Rectal smooth muscle tissue (tissue), 1 donor: ENCODE data around the gene CISTR.
"Not testable (repeated sequence)": the region's sequence is repeated elsewhere in the genome, so short reads cannot be mapped to it uniquely, and the experiment has no call there.

Experiments used
- H3K27ac ChIP-seq: one replicate; pipeline ENCODE4 v1.7.0; 2013; ENCODE audit warnings: low read depth, low read length, inconsistent platforms
- H3K27me3 ChIP-seq: one replicate; pipeline ENCODE4 v1.7.0; 2013; ENCODE audit warnings: low read length; ENCODE audit not compliant: control insufficient read depth, insufficient read depth
- H3K36me3 ChIP-seq: one replicate; pipeline ENCODE4 v1.7.0; 2013; ENCODE audit warnings: low read length; ENCODE audit not compliant: control insufficient read depth, insufficient read depth
- H3K4me1 ChIP-seq: one replicate; pipeline ENCODE4 v1.7.0; 2013; ENCODE audit warnings: low read length; ENCODE audit not compliant: control insufficient read depth, insufficient read depth
- H3K4me3 ChIP-seq: one replicate; pipeline ENCODE4 v1.7.0; 2013; ENCODE audit warnings: low read length
- H3K9ac ChIP-seq: one replicate; pipeline ENCODE4 v1.7.0; 2013; ENCODE audit warnings: low read length

The CISTR gene

GRCh38 chr12:53779679-53780078 lies 27.9 kb upstream of the CISTR start:
- not testable (repeated sequence) for H3K36me3 ChIP-seq, H3K27me3 ChIP-seq

DNA sequence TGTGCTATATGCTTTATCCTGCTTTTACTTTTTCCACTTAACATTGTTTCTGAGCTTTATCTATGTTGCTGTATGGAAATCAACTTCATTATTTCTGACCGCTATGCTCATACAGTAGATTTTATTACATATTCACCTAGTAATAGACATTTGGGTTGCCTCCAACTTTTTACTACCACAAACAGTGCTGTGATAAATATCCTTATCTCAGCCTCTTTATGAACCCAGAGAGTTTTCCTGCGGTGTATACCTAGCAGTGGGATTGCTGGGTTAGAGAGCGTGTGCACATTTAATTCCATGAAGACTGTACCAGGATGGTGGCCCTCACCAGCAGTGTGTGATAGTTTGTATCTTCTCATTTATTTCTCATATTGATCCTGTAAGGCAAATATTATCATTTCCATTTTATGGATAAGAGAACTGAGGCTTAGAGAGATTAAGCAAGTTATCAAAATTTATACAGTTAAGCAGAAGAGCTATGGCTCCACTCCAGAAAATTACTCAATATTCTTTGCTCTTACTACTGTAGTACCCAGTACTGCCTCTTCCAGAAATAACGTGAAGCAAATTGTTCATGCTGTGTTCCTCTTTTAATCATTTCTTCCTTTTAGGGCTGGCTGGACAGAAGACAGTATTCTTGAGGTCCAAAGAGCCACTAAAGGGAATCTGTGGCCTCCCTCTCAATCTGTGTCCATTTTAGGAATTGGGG lies 26.3 kb upstream of the CISTR start:
- peaks cover 2% of the 10 kb centered on the region for H3K27me3 ChIP-seq
- no peak overlapping the region for H3K9ac ChIP-seq
- no peaks in the 10 kb centered on the region for H3K4me1 ChIP-seq
- H3K36me3 ChIP-seq = no peaks in the 10 kb centered on the region
- no peak overlapping the region for H3K27ac ChIP-seq
- H3K4me3 ChIP-seq = no peak overlapping the region

More at GRCh38 chr12:53779679-53780078, 27.9 kb upstream of the CISTR start:
- H3K4me3 ChIP-seq, H3K27ac ChIP-seq, H3K9ac ChIP-seq, H3K4me1 ChIP-seq: not testable (repeated sequence)

GRCh38 chr12:53777412-53777811 lies 25.6 kb upstream of the CISTR start:
- Histone ChIP-seq H3K4me3 (no peak overlapping the region), H3K27me3 (peaks cover 2% of the 10 kb centered on the region), H3K27ac (no peak overlapping the region), H3K36me3 (no peaks in the 10 kb centered on the region), H3K9ac (no peak overlapping the region), H3K4me1 (no peaks in the 10 kb centered on the region)

DNA sequence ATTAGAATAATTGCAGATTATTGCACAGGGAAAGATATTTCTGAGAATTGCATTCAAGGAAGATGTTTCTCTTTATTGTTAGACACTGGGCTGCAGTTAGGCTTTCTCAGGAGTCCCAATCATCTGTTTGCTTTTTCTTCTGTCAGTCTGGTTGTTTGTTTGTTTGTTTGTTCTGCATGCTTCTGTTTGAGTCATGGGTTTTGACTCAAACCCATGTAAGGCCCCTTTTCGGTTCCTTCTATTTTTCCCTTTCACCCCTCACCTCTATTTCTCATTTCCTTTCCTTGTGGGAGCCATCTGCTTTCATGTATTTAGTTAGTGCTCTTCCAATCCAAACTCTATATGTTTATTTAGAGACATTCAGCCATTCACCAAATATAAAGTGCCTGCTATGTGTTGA lies 25.1 kb upstream of the CISTR start:
- Histone ChIP-seq H3K9ac (no peak overlapping the region), H3K27me3 (peaks cover 2% of the 10 kb centered on the region), H3K27ac (no peak overlapping the region), H3K4me3 (no peak overlapping the region), H3K4me1 (no peaks in the 10 kb centered on the region), H3K36me3 (no peaks in the 10 kb centered on the region)

GRCh38 chr12:53775478-53776145 lies 23.8 kb upstream of the CISTR start:
- Histone ChIP-seq H3K4me1 (no peaks in the 10 kb centered on the region), H3K27me3 (peaks cover under 1% of the 10 kb centered on the region), H3K9ac (no peak overlapping the region), H3K27ac (no peak overlapping the region), H3K36me3 (no peaks in the 10 kb centered on the region), H3K4me3 (no peak overlapping the region)

DNA sequence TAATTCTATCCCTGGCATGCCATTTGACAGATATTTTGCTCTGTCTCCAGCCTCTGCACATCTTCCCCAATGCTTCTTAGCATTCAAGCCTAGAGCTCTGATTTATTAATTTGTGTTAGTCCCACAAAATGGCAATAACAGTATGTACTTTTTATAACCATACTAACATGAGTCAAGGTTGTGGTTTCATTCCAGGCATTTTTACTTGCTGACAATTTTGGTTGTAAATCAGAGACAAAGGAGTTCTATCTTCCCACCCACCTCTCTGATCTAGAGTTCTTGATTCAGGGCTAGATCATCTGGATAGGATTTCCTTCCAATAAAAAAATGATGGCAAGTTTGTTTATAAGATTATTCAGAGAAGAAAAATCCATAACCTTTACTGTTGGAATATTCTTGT lies 18.5 kb upstream of the CISTR start:
- Histone ChIP-seq H3K27ac (no peak overlapping the region), H3K4me1 (no peaks in the 10 kb centered on the region), H3K27me3 (peaks cover 3% of the 10 kb centered on the region), H3K9ac (no peak overlapping the region), H3K4me3 (no peak overlapping the region), H3K36me3 (no peaks in the 10 kb centered on the region)

GRCh38 chr12:53768976-53769375 lies 17.2 kb upstream of the CISTR start:
- Histone ChIP-seq H3K27me3 (peaks cover 3% of the 10 kb centered on the region), H3K4me1 (no peaks in the 10 kb centered on the region)

DNA sequence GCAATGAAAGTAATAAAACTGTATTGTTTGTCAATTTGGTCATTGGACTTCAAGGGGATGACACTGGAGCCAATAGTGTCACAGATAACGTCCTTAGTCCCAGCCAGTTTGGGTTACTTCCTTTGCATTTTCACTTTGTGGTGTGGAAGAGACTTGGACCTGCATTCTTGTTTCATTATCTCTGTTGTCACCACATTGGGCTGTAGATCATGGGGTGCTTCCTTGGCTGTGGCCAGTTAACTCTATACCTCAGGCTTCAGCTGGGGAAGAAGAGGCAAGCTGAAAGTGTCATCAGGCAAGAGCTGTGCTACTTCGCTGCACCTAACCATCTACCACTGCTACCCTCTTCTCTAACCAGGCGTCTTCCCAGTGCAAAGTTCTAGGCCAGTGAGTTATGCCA lies 15.1 kb upstream of the CISTR start:
- H3K4me3 ChIP-seq = no peak overlapping the region
- peaks cover 3% of the 10 kb centered on the region for H3K27me3 ChIP-seq
- H3K36me3 ChIP-seq = no peaks in the 10 kb centered on the region
- no peak overlapping the region for H3K27ac ChIP-seq
- H3K4me1 ChIP-seq = no peaks in the 10 kb centered on the region
- no peak overlapping the region for H3K9ac ChIP-seq

More at GRCh38 chr12:53768976-53769375, 17.2 kb upstream of the CISTR start:
- no peak overlapping the region for H3K9ac ChIP-seq
- H3K27ac ChIP-seq = no peak overlapping the region
- no peaks in the 10 kb centered on the region for H3K36me3 ChIP-seq
- H3K4me3 ChIP-seq = no peak overlapping the region

- H3K36me3 ChIP-seq = no peaks in the 10 kb centered on the region
- no peak overlapping the region for H3K27ac ChIP-seq
- H3K27me3 ChIP-seq = peaks cover 3% of the 10 kb centered on the region
- no peak overlapping the region for H3K4me3 ChIP-seq
- no peaks in the 10 kb centered on the region for H3K4me1 ChIP-seq
- no peak overlapping the region for H3K9ac ChIP-seq
Observed at GRCh38 chr12:53765891-53766290, 14.1 kb upstream of the CISTR start.

GRCh38 chr12:53764615-53765014 lies 12.8 kb upstream of the CISTR start:
- Histone ChIP-seq H3K27ac (no peak overlapping the region), H3K9ac (no peak overlapping the region), H3K4me3 (no peak overlapping the region), H3K27me3 (peaks cover 3% of the 10 kb centered on the region), H3K4me1 (no peaks in the 10 kb centered on the region), H3K36me3 (no peaks in the 10 kb centered on the region)

DNA sequence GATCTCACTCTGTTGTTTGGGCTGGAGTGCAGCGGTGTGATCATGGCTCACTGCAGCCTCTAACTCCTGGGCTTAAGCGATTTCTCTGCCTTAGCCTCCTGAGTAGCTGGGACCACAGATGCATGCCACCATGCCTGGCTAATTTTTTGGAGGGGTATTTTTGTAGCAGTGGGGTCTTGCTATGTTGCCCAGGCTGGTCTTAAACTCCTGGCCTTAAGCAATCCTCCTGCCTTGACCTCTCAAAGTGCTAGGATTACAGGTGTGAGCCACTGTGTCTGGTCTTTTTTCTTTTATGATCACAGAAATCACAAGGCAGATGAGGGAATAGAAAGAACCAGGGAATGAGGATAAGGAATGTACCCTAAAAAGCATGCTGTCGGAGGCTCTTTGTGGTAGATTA lies 11.0 kb upstream of the CISTR start:
- not testable (repeated sequence) for H3K36me3 ChIP-seq, H3K9ac ChIP-seq, H3K4me1 ChIP-seq, H3K27me3 ChIP-seq, H3K27ac ChIP-seq, H3K4me3 ChIP-seq

GRCh38 chr12:53761306-53761705 lies 9.5 kb upstream of the CISTR start:
- Histone ChIP-seq H3K27ac (no peak overlapping the region), H3K9ac (no peak overlapping the region), H3K36me3 (no peaks in the 10 kb centered on the region), H3K27me3 (peaks cover 4% of the 10 kb centered on the region), H3K4me3 (no peak overlapping the region), H3K4me1 (no peaks in the 10 kb centered on the region)

DNA sequence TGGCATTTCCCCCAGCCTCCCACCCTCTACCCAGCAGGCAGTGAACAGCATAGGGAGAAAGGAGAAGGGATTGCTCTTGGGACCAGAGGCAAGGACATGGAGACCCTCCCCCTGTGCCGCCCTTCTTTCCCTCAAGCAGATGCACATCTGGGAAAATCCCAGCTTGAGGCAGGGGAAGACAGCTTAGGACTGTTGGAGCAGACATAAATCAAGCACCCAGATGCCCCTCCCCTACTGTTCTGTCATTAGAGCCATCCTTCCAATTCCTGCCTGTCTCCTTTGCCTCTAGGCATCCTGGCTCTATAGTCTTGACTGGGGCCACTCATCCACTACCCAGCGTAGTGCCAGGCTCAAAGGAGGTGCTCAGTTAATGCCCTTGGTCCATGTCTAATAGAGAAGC lies 7.5 kb upstream of the CISTR start:
- Histone ChIP-seq H3K27ac (no peak overlapping the region), H3K4me3 (no peak overlapping the region), H3K9ac (no peak overlapping the region), H3K36me3 (no peaks in the 10 kb centered on the region), H3K27me3 (peaks cover 4% of the 10 kb centered on the region), H3K4me1 (peaks cover 4% of the 10 kb centered on the region)
